AG09319 (cell line): ENCODE data around the gene SRGAP2.
"Not testable (repeated sequence)": the region's sequence is repeated elsewhere in the genome, so short reads cannot be mapped to it uniquely, and the experiment has no call there.

Experiments used
- DNase-seq: peaks from one replicate; pipeline ENCODE4 v3.0.0-alpha.2; 2010; ENCODE audit warnings: low read depth; ENCODE audit errors: extremely low read depth

Gene SRGAP2

GRCh38 chr1:206240288-206240687 lies 36.9 kb downstream of the SRGAP2 start:
- DNase-seq: peak; percentile 56

GRCh38 chr1:206243335-206243734 lies 40.0 kb downstream of the SRGAP2 start:
- DNase-seq: not testable (repeated sequence)

DNA sequence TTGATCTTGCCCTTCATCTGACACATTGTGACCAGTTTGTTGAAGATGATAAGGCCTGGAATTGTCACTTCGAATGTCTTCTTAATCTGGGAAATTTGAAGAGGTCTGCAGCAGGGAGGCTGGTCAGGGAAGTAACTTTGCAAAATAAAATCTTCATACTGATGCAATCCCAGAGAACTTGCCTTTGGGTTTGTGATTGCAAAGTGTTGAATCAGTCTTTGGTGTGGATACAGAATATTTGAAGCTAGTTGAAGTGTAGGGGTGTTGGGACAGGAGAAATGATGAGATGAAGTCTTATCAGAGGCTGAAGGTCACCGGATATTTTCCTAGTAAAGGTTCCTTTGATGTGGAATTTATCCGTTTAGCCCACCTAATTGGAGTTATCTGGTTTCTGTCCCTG lies 42.1 kb downstream of the SRGAP2 start:
- not testable (repeated sequence) for DNase-seq

GRCh38 chr1:206246129-206246886 lies 43.0 kb downstream of the SRGAP2 start:
- DNase-seq: not testable (repeated sequence)

DNA sequence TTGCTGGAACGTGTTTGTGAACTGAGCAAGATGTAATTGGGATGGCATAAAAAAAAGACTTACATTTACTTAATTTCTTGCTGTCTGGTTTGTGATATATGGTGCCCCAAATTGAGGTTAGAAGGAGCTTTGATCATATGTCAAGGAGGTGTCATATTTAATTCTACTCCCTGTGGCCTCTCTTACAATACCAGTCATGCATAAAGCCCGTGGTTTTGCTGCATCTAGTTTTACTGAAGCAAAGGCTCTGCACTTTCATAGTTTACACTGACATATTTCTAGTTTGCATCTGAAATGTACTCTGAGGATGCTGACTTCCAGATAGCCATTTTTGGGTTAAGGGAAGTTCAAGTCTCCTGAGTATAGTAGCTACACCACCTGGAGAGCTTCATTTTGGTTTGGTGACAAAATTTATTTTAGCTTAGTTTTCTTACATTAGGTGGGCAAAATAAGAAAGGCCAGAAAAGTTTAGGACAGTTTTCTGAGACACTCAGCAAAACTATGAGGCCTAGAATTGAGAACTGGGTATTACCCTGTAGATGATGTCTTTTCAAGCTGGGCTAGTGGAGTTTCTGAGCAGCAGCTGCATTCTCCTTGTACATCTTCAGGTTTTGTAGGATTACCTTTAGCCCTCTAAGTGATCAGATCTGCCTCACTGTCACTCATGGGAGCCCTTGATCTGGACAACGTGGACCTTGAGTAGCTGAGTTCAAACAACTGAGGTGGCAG lies 47.8 kb downstream of the SRGAP2 start:
- DNase-seq: not testable (repeated sequence)

DNA sequence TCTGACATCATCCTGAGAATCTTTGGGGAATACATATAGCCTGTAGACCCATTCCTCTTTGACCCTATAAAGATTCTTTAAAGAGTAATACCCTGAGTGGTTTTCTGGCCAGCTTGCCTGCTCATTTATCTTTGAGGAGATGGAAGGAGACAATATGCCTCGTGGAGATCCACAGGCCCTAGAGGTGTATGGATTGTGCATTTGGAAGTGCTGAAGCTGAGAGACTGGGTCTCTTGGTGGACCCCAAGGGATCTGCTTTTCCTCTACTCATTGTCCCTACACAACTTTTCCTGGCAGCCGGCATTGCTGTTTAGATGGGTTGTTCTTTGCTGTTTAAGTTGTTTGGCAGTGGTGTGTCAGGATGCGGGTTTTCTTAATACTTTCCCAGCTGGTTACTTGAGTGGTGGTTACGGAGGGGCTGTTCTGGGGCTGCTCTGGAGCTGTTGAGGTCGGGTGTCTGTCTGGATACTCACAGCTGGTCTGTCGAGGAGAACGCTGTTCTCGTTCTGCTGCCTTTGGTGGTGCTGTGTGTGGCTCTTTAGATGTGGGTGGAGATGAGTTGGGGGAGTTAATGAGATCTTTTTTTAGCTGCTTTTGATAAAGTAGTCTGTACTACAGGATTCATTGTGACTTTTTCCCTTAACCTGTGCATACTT lies 49.5 kb downstream of the SRGAP2 start:
- peak; percentile 4 for DNase-seq
